ENCODE results near the gene POTEI.
"Not testable (repeated sequence)": the region's sequence is repeated elsewhere in the genome, so short reads cannot be mapped to it uniquely, and the experiment has no call there.

Gene POTEI

DNA sequence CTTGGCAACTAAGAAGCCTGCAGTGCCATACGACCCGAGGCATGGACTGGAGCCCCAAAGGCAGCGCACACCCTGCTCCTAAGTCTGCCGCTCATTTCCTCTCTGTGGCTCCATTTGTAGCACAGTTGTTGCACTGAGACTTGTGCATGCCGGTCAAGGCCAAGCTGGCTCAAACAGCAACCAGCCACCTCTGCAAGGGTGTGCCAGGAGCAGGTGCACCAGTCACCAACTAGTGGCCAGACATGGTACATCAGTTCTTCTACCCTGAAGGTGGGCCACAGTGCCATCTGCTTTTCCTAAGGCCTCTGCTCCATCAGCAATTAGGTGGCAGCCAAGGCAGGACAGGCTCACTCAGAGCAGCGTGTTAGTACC is 54.4 kb downstream of the POTEI start:
- not testable (repeated sequence) for DNase-seq

DNA sequence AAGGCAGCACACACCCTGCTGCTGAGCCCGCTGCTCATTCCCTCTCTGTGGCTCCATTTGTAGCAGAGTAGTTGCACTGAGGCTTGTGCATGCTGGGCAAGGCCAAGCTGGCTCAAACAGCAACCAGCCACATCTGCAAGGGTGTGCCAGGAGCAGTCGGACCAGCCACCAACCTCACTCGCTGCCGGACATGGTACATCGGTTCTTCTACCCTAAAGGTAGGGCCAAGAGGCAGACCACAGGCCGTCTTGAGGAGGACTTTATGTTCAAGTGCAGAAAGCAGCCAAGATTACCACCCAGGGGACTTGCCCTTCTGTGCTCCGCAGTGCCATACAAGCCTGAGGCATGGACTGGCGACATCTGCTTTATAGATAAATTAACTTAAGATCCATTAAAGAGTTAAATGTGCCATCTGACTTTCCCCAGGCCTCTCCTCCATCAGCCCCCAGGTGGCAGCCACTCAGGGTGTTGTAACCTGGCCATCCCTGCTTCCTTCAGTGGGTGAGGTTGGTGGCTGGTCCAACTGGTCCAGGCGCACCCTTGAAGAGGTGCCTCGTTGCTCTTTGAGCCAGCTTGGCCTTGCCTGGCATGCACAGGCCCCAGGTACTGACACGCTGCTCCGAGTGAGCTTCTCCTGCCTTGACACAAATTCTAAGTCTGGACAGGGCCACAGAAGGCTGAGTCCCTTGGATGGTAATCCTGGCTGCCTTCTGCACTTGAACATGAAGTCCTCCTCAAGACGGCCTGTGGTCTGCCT is 55.0 kb downstream of the POTEI start:
- not testable (repeated sequence) for DNase-seq

DNA sequence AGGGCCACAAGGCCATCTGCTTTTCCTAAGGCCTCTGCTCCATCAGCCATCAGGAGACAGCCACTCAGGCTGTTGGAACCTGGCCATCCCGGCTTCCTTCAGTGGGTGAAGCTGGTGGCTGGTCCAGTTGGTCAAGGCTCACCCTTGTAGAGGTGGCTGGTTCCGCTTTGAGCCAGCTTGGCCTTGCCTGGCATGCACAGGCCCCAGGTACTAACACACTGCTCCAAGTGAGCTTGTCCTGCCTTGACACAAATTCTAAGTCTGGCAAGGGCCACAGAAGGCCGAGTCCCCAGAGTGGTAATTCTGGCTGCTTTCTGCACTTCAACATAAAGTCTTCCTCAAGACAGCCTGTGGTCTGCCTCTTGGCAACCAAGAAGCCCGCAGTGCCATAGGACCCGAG is 56.2 kb downstream of the POTEI start:
- not testable (repeated sequence) for DNase-seq

DNA sequence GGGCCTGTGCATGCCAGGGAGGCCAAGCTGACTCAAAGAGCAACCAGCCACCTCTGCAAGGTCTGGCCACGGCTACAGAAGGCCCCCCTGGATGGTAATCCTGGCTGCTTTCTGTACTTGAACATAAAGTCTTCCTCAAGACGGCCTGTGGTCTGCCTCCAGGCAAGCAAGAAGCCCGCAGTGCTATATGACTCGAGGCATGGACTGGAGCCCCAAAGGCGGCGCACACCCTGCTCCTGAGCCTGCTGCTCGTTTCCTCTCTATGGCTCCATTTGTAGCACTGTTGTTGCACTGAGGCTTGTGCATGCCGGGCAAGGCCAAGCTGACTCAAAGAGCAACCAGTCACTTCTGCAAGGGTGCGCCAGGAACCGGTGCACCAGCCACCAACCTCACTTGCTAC is 57.3 kb downstream of the POTEI start:
- DNase-seq = not testable (repeated sequence)

DNA sequence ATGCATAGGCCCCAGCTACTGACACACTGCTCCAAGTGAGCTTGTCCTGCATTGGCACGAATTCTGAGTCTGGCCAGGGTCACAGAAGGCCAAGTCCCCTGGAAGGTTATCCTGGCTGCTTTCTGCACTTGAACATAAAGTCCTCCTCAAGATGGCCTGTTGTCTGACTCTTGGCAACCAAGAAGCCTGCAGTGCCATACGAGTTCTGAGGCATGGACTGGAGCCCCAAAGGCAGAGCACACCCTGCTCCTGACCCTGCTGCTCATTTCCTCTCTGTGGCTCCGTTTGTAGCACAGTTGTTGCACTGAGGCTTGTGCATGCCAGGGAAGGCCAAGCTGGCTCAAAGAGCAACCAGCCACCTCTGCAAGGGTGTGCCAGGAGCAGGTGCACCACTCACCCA is 57.9 kb downstream of the POTEI start:
- DNase-seq = not testable (repeated sequence)

DNA sequence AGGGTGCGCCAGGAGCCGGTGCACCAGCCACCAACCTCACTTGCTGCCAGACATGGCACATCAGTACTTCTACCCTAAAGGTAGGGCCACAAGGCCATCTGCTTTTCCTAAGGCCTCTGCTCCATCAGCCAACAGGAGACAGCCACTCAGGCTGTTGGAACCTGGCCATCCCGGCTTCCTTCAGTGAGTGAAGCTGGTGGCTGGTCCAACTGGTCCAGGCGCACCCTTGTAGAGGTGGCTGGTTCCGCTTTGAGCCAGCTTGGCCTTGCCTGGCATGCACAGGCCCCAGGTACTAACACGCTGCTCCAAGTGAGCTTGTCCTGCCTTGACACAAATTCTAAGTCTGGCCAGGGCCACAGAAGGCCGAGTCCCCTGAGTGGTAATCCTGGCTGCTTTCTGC is 58.8 kb downstream of the POTEI start:
- DNase-seq = not testable (repeated sequence)

DNA sequence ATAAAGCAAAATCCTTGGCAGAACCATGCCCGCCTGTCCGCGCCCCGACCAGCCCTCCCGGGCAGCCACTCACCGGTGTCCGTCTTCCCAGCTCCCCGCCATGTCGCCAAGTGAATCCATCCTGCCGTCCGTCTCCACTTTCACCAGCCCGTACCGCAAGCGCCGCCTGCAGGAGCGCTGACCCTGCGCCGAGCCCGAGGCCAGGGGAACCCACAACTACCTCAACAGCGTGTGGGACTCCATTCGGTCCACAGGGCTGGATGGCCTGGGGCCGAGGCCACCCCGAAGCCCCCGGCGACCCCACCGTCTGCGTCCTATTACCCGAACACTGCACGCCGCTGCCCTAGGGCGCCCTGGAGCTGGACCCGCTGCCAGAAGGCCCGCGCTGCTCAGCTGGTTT is 81.5 kb downstream of the POTEI start:
- DNase-seq = not testable (repeated sequence)

DNA sequence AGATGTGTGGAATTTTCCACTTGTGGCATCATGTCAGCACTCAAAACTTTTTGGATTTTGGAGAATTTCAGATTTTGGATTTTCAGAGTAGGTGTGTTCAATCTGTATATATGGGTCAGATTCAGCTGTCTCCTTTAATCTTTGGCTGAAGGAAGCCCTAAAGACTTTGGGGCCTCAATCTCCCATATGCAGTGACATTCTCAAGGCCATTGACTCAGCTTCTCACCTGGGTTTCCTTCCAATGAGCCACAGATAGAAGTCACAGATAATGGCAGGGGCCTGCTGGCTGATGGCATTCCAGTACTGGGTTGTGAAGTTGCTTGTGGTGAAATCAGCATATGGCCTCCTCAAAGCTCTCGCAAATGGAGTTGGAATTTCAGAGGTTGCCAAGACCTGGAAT is 90.3 kb downstream of the POTEI start:
- not testable (repeated sequence) for DNase-seq

DNA sequence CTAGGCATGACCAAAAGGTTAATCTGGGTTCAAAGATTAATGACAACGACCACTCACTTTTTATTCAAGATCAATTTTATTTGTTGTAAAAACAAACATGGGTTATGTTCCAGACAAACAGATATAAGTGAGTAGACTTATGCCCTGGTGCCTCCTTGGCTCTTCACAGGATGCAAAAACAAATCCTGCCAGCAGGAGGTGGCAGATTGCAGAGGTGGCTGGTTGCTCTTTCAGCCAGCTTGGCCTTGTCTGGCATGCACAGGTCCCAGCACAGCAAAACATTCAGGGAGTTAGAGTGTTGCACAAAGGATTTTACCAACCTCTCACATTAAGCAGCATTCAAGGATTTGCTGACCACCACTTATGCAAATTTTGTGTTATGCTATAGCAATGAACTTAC is 92.4 kb downstream of the POTEI start:
- not testable (repeated sequence) for DNase-seq

Data from NCI-H1436 (cell line).